Nephron progenitor cell (in vitro differentiated cells): ENCODE data around the gene SEMA6D.
A peak's percentile ranks its signal among the peaks of the same experiment; 100 is the strongest.

Experiments
- DNase-seq: peaks from one replicate; pipeline ENCODE4 v3.0.0; 2021
- H3K27ac Mint-ChIP-seq: 2 replicates; pipeline ENCODE4 v1.8.0; 2021; ENCODE audit warnings: mild to moderate bottlenecking, moderate library complexity, mixed read lengths
- H3K27me3 Mint-ChIP-seq: 2 replicates; pipeline ENCODE4 v1.8.0; 2021; ENCODE audit warnings: mild to moderate bottlenecking, low read depth, mixed read lengths; ENCODE audit not compliant: poor library complexity
- H3K36me3 Mint-ChIP-seq: 2 replicates; pipeline ENCODE4 v1.8.0; 2021; ENCODE audit warnings: low read depth, mixed read lengths
- H3K4me1 Mint-ChIP-seq: 2 replicates; pipeline ENCODE4 v1.8.0; 2021; ENCODE audit warnings: mixed read lengths
- H3K4me3 Mint-ChIP-seq: 2 replicates; pipeline ENCODE4 v1.8.0; 2021; ENCODE audit warnings: mild to moderate bottlenecking, moderate library complexity, mixed read lengths
- H3K9me3 Mint-ChIP-seq: 2 replicates; pipeline ENCODE4 v1.8.0; 2021; ENCODE audit warnings: mild to moderate bottlenecking, moderate library complexity, mixed read lengths
- TF ChIP-seq, protein P1 (sequence below): fragments of 200-600 bp; sonication (generic); IDR thresholded peaks from 2 replicates; pipeline ENCODE4 v1.5.0; 2021; ENCODE audit warnings: antibody characterized with exemption

The SEMA6D gene

DNA sequence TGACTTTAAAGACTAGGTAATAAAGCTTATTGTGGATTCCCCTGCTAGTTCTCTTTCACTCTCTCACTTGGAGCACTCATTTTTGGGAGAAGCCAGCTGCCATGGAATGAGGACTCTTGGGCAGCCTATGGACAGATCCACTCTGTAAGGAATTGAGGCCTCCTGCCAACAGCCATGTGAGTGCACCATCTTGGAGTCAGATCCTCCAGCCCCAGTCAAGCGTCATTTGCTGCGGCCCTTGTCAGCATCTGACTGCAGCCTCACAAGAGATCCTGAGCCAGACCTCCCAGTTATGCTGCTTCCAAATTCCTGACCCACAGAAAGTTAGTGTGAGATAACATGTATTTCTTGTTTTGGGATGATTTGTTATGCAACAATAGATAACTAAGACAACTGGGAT lies 101.9 kb downstream of the SEMA6D start:
- no peaks in the 10 kb centered on the region for H3K9me3 Mint-ChIP-seq
- H3K4me1 Mint-ChIP-seq: peaks cover 62% of the 10 kb centered on the region
- no peak for DNase-seq
- no peak overlapping the region for H3K4me3 Mint-ChIP-seq
- no peaks in the 10 kb centered on the region for H3K36me3 Mint-ChIP-seq
- TF ChIP-seq, protein P1, sequence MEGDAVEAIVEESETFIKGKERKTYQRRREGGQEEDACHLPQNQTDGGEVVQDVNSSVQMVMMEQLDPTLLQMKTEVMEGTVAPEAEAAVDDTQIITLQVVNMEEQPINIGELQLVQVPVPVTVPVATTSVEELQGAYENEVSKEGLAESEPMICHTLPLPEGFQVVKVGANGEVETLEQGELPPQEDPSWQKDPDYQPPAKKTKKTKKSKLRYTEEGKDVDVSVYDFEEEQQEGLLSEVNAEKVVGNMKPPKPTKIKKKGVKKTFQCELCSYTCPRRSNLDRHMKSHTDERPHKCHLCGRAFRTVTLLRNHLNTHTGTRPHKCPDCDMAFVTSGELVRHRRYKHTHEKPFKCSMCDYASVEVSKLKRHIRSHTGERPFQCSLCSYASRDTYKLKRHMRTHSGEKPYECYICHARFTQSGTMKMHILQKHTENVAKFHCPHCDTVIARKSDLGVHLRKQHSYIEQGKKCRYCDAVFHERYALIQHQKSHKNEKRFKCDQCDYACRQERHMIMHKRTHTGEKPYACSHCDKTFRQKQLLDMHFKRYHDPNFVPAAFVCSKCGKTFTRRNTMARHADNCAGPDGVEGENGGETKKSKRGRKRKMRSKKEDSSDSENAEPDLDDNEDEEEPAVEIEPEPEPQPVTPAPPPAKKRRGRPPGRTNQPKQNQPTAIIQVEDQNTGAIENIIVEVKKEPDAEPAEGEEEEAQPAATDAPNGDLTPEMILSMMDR: no peak
- no peaks in the 10 kb centered on the region for H3K27me3 Mint-ChIP-seq
- H3K27ac Mint-ChIP-seq: no peak overlapping the region

DNA sequence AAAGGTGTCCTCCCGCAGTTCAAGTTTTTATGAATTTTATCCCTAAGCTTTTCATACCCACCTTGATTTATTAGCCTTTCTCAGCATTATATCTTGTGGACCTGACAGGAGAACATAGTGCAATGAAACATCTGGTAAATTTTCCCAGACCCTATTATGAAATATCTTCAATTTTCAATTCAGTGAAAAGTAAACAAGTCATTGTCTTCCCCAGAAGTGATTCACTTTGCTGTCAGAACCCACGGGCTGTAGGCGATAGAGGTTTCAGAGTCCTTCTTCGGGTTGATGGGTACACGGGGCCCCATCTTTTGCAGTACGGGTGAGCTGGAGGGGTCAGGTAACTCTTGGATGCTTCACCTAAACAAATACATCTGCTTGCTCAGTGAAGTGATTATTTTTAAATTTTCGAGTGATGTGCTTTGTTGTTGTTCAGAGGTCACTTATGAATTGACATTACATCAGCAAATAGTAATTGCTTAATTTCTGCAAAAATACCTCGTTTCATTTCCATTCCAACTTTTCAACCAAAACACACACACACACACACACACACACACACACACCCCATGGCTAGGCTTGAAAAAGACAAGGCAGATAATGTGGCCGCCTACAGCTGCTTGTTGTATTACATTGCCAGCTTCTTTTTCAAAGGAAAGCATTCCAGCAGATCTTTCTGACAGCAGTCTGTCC lies 102.9 kb downstream of the SEMA6D start:
- peaks cover 69% of the 10 kb centered on the region for H3K4me1 Mint-ChIP-seq
- no peak for DNase-seq
- H3K27ac Mint-ChIP-seq: no peak overlapping the region
- no peak overlapping the region for H3K4me3 Mint-ChIP-seq
- H3K36me3 Mint-ChIP-seq: no peaks in the 10 kb centered on the region
- TF ChIP-seq, protein P1: no peak
- no peaks in the 10 kb centered on the region for H3K27me3 Mint-ChIP-seq
- H3K9me3 Mint-ChIP-seq: no peaks in the 10 kb centered on the region

DNA sequence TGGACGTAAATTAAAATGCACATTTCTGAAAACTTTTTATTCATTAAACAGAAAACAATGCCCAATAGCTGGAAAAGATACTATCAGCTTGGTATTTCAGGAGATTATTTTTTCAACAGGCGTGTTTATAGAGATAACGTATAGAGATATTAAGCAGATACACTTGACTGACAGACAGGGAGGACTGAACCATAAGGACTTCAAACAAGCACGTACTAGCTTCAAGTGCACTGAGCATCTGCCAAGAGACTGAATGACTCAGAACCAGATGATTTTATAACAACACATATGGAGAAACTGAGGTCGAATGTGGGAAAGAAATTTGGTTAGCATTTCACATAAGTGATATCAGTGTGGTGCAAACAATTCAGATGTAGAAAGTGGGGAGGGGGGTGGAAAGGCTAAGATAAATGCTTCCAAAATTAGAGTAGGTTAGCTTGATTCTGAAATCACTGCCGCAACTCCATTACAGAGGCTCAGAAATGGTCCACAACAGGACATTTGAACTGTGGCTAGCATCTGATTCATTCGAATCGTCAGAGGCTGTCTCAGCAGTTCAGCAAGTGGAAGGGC lies 103.5 kb downstream of the SEMA6D start:
- TF ChIP-seq, protein P1: no peak
- H3K9me3 Mint-ChIP-seq: no peaks in the 10 kb centered on the region
- H3K4me3 Mint-ChIP-seq: no peak overlapping the region
- no peak for DNase-seq
- no peaks in the 10 kb centered on the region for H3K27me3 Mint-ChIP-seq
- peak overlapping the region; percentile 63 for H3K27ac Mint-ChIP-seq
- peaks cover 75% of the 10 kb centered on the region for H3K4me1 Mint-ChIP-seq
- no peaks in the 10 kb centered on the region for H3K36me3 Mint-ChIP-seq

DNA sequence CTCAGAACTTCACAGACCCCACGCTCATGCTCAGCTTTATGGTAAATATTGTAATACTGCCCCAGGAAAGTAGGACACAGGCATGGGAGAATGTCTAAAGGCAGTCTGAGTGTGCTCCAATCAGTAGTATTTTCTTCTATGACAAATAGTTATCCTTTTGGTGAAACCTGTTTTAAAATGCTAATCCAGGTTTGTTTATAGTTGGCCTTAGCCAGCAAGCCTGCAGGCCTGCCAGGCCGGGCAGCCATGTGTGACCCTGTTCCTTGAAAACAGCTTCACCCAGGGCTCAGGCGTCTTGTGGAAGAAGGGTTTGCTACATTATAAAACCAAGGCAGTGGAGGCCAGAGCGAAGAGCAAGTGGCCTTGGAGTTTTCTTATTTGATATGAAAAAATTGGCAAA lies 104.7 kb downstream of the SEMA6D start:
- Mint-ChIP-seq H3K9me3 (no peaks in the 10 kb centered on the region), H3K4me1 (peaks cover 73% of the 10 kb centered on the region), H3K27ac (peak overlapping the region; percentile 88), H3K27me3 (no peaks in the 10 kb centered on the region), H3K36me3 (no peaks in the 10 kb centered on the region), H3K4me3 (no peak overlapping the region)
- peak; percentile 30 for DNase-seq
- TF ChIP-seq, protein P1: no peak
